Ammon's horn (tissue), 1 donor: ENCODE data around the gene GPR34.

Experiments
- DNase-seq: peaks from one replicate; pipeline ENCODE4 v3.0.0-alpha.2; 2016; ENCODE audit warnings: low spot score

GPR34 gene

DNA sequence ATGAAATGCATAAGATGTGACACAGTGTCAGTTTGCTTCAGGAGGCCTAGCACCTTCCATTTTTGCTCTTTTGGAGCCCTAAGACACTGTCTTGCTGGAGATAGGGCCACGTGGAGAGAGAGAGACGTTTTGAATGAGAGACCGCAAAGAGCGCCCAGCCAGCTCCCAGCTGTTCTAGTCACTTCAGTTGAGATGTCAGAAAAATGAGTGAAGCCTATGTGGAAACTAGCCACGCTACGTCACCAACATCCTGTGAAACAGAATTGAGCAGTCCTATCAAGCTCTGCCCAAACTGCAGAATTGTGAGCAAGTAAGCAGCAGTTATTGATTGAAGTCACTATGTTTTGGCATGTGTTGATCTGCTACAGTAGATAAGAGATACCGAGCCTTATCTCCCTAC is 48.3 kb downstream of the GPR34 start:
- no peak for DNase-seq

DNA sequence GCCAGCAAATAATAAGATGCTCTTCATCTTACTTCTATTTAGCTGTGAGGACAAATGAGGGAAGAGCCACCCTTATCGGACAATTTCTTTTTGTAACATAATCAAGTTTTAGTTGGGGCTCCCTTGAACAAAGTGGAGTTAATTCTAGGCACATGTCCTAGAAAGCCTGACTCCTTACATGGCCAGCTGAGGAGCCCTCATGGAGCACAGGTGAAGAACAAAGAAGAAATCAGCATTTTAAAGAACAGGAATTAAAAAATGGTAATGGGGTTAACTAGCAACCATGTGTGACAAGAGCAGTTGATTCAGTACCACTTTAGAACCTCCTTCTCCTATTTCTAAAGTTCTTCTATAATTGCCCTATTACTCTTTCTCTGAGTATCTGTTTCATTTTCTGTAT is 51.1 kb downstream of the GPR34 start:
- DNase-seq: no peak
